Melanocyte of skin (primary cell): ENCODE data around the gene ADAM29. TPM values are rescaled to one million over a fixed set of nuclear protein-coding genes. Genes with fewer than 3 reads are reported as not detected.

Experiments used
- small RNA-seq, 2 donors: library from RNA; depleted of rRNA; stranded (forward); fragments of <200 nt; gene quantifications; one replicate each; pipeline ENCODE3, GENCODE V24; 2012
- total RNA-seq, 2 donors: library from RNA; depleted of rRNA; stranded (reverse); fragments of >200 nt; gene quantifications; 2 replicates each; pipeline ENCODE4 v1.2.3, GENCODE V29; 2012

Gene ADAM29
- not detected for total RNA-seq

DNA sequence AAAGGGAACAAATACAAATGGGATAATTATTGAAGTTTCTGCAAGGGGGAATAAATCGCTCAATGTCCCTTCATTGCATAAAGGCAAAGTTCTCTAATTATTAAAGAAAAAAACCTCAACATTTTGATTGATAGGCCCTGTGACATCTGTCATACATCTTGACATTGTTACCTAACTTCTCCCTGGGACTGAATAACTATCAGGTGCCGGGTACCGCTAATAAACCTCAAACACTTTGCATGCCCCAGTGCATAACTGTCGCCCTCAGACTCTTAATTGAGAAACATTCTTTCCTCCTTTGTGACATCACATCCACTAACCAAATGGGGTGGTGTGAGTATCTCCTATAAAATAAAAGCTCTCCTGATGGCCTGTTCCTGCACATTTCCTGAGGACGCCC, at the start of gene ADAM29:
Gene ADAM29 (plus strand): TSS at position 301 of the 400 bp plus-strand sequence. CDS start 57,168 bp downstream, outside the sequence.

Small RNAs within 50 kb of the gene (small RNA-seq; reads per million reads assigned to genes)
- gene AC105914.1, result 0 reads per million in 2 donors

Other genes with a start within 250 kb of the ADAM29 start
- not detected for gene GLRA3, start 89.1 kb upstream of the ADAM29 start, total RNA-seq